ENCODE measurements around the gene TUT4. TPM values are rescaled to one million over a fixed set of nuclear protein-coding genes. Genes with fewer than 3 reads are reported as not detected.

Gene TUT4
- total RNA-seq, 1 donor from 2014 or later: 78.5 TPM

GRCh38 chr1:52503706-52504105 is 49.2 kb downstream of the TUT4 start:
- no peaks in the 10 kb centered on the region for H3K27me3 Mint-ChIP-seq (ENCODE audit: unreplicated experiment)
- H3K36me3 Mint-ChIP-seq (ENCODE audit: low read depth, unreplicated experiment): peaks cover 7% of the 10 kb centered on the region
- peaks cover 3% of the 10 kb centered on the region for H3K4me1 Mint-ChIP-seq (ENCODE audit: unreplicated experiment)
- H3K4me3 Mint-ChIP-seq (ENCODE audit: unreplicated experiment): no peak overlapping the region
- H3K27ac Mint-ChIP-seq (ENCODE audit: unreplicated experiment): no peak overlapping the region
- H3K9me3 Mint-ChIP-seq (ENCODE audit: unreplicated experiment): no peaks in the 10 kb centered on the region
- DNase-seq (ENCODE audit: low spot score): no peak
- no peak for TF ChIP-seq CTCF (IDR thresholded peaks at IDR 0.05; ENCODE audit: unreplicated experiment)

- Mint-ChIP-seq H3K4me3 (ENCODE audit: unreplicated experiment) (no peak overlapping the region), H3K27me3 (ENCODE audit: unreplicated experiment) (no peaks in the 10 kb centered on the region), H3K4me1 (ENCODE audit: unreplicated experiment) (peaks cover 2% of the 10 kb centered on the region), H3K36me3 (ENCODE audit: low read depth, unreplicated experiment) (peaks cover 7% of the 10 kb centered on the region), H3K9me3 (ENCODE audit: unreplicated experiment) (no peaks in the 10 kb centered on the region), H3K27ac (ENCODE audit: unreplicated experiment) (no peak overlapping the region)
- no peak for TF ChIP-seq CTCF (IDR thresholded peaks at IDR 0.05; ENCODE audit: unreplicated experiment)
- DNase-seq (ENCODE audit: low spot score): no peak
Observed at GRCh38 chr1:52502789-52503188, 50.1 kb downstream of the TUT4 start.

- Mint-ChIP-seq H3K4me3 (ENCODE audit: unreplicated experiment) (no peak overlapping the region), H3K4me1 (ENCODE audit: unreplicated experiment) (peaks cover 2% of the 10 kb centered on the region), H3K9me3 (ENCODE audit: unreplicated experiment) (no peaks in the 10 kb centered on the region), H3K27ac (ENCODE audit: unreplicated experiment) (no peak overlapping the region), H3K27me3 (ENCODE audit: unreplicated experiment) (no peaks in the 10 kb centered on the region), H3K36me3 (ENCODE audit: low read depth, unreplicated experiment) (no peaks in the 10 kb centered on the region)
- DNase-seq (ENCODE audit: low spot score): no peak
- no peak for TF ChIP-seq CTCF (IDR thresholded peaks at IDR 0.05; ENCODE audit: unreplicated experiment)
Observed at GRCh38 chr1:52487632-52488031, 65.3 kb downstream of the TUT4 start.

- H3K27me3 Mint-ChIP-seq (ENCODE audit: unreplicated experiment): no peaks in the 10 kb centered on the region
- no peak for TF ChIP-seq CTCF (IDR thresholded peaks at IDR 0.05; ENCODE audit: unreplicated experiment)
- no peak overlapping the region for H3K4me3 Mint-ChIP-seq (ENCODE audit: unreplicated experiment)
- H3K4me1 Mint-ChIP-seq (ENCODE audit: unreplicated experiment): peaks cover under 1% of the 10 kb centered on the region
- no peaks in the 10 kb centered on the region for H3K36me3 Mint-ChIP-seq (ENCODE audit: low read depth, unreplicated experiment)
- DNase-seq (ENCODE audit: low spot score): no peak
- H3K27ac Mint-ChIP-seq (ENCODE audit: unreplicated experiment): no peak overlapping the region
- H3K9me3 Mint-ChIP-seq (ENCODE audit: unreplicated experiment): no peaks in the 10 kb centered on the region
Observed at GRCh38 chr1:52482326-52483004, 70.4 kb downstream of the TUT4 start.

- TF ChIP-seq CTCF (IDR thresholded peaks at IDR 0.05; ENCODE audit: unreplicated experiment): no peak
- no peaks in the 10 kb centered on the region for H3K9me3 Mint-ChIP-seq (ENCODE audit: unreplicated experiment)
- no peaks in the 10 kb centered on the region for H3K27me3 Mint-ChIP-seq (ENCODE audit: unreplicated experiment)
- no peaks in the 10 kb centered on the region for H3K4me1 Mint-ChIP-seq (ENCODE audit: unreplicated experiment)
- DNase-seq (ENCODE audit: low spot score): no peak
- H3K27ac Mint-ChIP-seq (ENCODE audit: unreplicated experiment): no peak overlapping the region
- H3K36me3 Mint-ChIP-seq (ENCODE audit: low read depth, unreplicated experiment): peaks cover 9% of the 10 kb centered on the region
- H3K4me3 Mint-ChIP-seq (ENCODE audit: unreplicated experiment): no peak overlapping the region
Observed at GRCh38 chr1:52479076-52479475, 73.8 kb downstream of the TUT4 start.
